ENCODE data around the gene CRIM1.
A peak's percentile ranks its signal among the peaks of the same experiment; 100 is the strongest.

The CRIM1 gene

DNA sequence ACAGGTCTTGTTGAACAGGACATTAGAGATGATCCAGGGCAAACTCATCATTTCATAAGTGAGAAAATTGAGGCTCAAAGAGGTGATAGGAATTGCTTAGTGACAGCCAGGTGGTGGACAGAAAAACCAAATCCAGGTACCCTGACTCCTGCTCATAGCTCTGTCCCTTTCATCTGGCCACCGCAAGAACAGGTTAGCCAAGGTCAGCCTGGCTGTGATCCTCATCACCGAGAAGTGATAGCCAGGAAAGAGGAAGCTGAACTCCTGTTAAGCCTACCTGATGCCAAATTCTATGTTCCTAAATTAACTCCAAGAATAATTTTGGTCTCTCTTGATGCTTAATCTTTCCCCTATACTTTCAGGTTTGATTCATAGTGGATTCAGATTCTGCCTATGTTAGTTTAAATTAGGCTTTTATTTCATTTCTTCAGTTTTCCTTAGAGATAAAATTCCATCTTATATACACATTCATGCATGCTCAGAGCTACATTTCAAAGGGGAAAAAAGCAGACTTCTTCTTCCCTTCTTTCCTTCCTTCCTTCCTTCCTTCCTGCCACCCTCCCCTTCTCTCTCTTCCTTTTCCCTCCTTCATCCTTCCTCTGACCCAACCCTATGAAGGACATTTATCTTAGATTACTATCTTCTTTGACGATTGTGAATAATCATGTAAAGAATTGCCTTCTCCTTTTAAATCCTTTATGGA, 17.3 kb upstream of the CRIM1 start:
- TF ChIP-seq, protein P1, sequence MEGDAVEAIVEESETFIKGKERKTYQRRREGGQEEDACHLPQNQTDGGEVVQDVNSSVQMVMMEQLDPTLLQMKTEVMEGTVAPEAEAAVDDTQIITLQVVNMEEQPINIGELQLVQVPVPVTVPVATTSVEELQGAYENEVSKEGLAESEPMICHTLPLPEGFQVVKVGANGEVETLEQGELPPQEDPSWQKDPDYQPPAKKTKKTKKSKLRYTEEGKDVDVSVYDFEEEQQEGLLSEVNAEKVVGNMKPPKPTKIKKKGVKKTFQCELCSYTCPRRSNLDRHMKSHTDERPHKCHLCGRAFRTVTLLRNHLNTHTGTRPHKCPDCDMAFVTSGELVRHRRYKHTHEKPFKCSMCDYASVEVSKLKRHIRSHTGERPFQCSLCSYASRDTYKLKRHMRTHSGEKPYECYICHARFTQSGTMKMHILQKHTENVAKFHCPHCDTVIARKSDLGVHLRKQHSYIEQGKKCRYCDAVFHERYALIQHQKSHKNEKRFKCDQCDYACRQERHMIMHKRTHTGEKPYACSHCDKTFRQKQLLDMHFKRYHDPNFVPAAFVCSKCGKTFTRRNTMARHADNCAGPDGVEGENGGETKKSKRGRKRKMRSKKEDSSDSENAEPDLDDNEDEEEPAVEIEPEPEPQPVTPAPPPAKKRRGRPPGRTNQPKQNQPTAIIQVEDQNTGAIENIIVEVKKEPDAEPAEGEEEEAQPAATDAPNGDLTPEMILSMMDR (IDR thresholded peaks at IDR 0.05) = no peak
- Histone ChIP-seq H3K27ac (no peak overlapping the region), H3K4me3 (no peak overlapping the region)
- no peak for DNase-seq (ENCODE audit: low spot score)

DNA sequence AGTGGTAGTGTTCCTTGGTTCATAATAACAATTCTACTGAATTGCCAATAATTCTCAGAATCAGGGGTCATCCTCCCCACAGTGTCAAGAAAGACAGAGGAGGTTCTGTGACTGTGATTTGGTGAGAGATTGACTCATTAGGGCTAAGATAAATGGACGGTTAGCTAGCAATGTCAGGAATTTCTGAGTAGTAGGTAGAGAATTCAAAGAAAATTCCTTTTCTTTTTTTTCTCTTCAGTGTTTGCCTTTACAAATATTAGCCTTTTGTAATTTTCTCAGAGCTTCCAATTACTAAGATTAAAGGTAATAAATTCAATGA, 16.8 kb upstream of the CRIM1 start:
- TF ChIP-seq, protein P1 (IDR thresholded peaks at IDR 0.05) = no peak
- no peak for DNase-seq (ENCODE audit: low spot score)
- Histone ChIP-seq H3K4me3 (no peak overlapping the region), H3K27ac (no peak overlapping the region)

DNA sequence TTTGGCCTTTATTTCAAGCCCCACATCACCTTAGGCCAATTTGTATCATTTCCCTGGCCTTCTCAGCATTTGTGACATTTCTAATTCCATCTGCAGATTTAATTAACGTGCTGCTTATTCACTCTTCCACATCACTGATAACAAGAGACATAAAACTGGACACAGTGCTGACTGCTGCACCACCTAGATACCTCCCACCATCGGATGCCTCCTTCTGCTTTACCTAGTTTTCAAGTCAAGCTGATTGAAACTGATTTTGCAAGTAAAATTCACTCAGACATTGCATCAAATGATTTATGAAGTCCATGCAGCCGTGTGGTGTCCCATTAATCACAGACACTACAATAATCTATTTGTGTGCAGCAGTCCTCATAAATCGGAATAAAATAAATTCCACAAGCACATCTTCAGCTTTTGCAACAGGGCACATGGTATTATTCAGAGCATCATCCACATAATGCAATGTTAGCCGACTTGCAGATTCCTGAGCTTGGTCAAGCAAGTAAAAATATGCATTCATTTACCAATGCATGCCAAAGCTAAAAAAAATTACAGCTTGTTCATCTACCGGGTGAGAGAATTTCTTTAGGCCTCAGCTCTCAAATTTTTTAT, 15.9 kb upstream of the CRIM1 start:
- DNase-seq (ENCODE audit: low spot score) = no peak
- TF ChIP-seq, protein P1 (IDR thresholded peaks at IDR 0.05) = no peak
- Histone ChIP-seq H3K4me3 (no peak overlapping the region), H3K27ac (no peak overlapping the region)

DNA sequence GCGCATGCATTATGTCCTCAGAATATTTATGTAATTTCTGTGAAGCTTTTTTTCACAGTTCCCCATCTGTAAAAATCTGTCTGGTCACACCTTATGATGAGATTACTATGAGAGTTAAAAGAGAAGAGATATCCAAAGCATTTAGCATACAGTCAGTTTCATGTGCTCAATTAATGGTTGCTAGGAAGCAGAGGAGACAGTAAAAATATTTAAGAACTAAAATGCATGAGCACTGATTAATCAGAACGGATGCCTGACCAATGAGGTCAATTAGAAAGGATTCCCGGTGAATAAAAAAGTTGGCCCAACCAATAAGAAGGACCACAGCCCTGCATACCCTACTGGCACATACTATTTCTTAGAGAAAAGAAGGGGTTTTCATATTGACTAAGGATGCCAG, 12.0 kb upstream of the CRIM1 start:
- no peak overlapping the region for H3K27ac ChIP-seq
- DNase-seq (ENCODE audit: low spot score) = no peak
- TF ChIP-seq, protein P1 (IDR thresholded peaks at IDR 0.05) = no peak
- no peak overlapping the region for H3K4me3 ChIP-seq

DNA sequence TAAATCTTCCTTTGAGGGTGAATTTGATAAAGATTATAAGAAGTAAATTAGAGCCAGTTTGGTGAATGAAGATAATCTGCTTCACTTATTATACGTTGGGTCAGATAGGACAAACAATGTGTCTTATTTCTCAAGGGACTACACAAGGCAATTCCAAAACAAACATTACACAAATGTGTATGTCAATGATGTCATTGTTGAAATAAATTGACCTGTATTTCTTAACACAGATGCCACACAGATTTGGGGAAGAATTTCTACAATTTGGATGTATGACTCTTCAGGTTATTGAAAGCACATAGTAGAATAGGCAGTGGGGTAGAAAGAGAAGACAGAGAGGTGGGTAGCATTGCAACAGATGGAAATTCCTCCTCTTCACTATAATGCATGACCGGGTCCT, 6.9 kb upstream of the CRIM1 start:
- Histone ChIP-seq H3K27ac (no peak overlapping the region), H3K4me3 (no peak overlapping the region)
- no peak for DNase-seq (ENCODE audit: low spot score)
- TF ChIP-seq, protein P1 (IDR thresholded peaks at IDR 0.05) = no peak

DNA sequence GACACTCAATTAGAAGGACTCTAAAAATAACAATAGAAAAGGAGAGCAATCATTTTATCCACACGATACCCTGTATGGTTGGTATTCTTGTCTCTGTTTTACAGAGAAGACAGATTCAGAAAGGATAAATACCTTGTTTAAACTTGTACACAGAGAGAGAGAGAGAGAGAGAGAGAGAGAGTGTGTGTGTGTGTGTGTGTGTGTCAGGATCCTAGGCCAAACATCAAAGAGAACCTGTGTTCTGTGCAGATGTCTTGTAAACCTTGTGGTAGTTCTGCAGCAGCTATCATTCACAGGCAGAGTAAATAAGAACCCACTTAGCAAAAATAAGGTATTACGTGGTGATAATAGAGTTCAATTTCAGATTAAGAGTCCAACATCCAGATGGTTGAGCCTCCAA, 4.3 kb upstream of the CRIM1 start:
- DNase-seq (ENCODE audit: low spot score) = no peak
- TF ChIP-seq, protein P1 (IDR thresholded peaks at IDR 0.05) = no peak
- H3K4me3 ChIP-seq = no peak overlapping the region
- H3K27ac ChIP-seq = no peak overlapping the region

DNA sequence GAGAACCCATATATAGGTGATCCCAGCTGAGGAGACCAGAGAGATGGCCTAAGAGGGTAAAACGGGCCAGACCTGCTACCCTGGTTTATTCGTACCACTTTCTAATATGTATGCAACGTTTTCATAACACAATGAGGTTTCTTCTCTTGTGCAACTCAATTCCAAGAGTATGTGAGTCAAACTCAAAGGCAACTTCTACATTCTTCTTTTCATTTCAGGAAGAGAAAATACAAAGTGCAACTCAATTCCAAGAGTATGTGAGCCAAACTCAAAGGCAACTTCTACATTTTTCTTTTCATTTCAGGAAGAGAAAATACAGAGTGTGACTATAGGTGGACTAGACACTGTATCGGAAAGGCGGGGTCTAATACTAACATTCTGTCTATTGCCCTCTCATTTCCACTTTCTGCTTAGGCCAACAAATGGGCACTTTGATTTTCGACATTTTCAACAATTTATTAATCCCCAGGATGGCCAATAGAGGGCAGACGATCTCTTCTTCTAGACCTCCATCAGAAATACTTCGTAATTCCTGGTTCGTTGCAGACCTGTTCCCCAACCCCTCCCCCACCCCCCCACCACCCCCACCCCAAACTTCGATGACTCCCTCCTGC, 3.7 kb upstream of the CRIM1 start:
- TF ChIP-seq, protein P1 (IDR thresholded peaks at IDR 0.05) = peak; percentile 68
- Histone ChIP-seq H3K4me3 (no peak overlapping the region), H3K27ac (peak overlapping the region in 1 of 2 donors; percentile 96)
- DNase-seq (ENCODE audit: low spot score) = no peak

Data from coronary artery (tissue), 2 donors.